ENCODE results near the gene NRAP.

Gene NRAP

DNA sequence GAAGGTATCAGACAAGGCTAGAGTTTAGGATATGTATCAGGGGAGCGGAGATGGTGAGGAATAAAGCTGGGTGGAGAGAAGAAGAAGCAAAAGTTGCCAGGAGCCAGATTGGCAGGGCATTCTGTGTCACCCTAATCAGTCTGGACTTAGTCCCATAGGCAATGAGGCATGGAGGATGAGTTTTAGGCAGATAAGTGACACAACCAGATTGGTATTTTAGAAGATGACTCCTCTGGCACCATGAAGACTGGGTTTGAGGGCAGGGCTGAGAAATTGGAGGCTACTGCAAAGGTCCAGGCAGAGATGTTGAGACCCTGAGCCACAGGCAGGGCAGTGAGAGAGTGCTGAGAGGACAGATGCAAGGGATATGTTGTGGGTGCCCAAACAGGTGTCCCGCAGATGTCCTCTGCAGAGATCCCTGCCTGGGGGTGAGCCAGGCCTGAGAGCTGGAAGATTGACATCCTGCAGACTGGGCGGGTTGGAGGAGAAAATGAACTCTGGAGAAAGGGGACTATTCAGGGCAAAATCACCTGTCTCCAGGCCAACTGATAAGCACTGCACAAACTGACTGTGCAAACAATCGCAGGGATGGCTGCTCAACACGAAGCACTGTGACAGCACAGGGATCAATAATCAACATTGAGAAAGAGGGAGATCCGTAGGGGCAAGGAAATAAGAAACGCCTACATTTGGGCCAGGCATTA, 122.8 kb downstream of the NRAP start:
- peak overlapping the region; percentile 62 for H3K27ac ChIP-seq
- TF ChIP-seq, protein P1, sequence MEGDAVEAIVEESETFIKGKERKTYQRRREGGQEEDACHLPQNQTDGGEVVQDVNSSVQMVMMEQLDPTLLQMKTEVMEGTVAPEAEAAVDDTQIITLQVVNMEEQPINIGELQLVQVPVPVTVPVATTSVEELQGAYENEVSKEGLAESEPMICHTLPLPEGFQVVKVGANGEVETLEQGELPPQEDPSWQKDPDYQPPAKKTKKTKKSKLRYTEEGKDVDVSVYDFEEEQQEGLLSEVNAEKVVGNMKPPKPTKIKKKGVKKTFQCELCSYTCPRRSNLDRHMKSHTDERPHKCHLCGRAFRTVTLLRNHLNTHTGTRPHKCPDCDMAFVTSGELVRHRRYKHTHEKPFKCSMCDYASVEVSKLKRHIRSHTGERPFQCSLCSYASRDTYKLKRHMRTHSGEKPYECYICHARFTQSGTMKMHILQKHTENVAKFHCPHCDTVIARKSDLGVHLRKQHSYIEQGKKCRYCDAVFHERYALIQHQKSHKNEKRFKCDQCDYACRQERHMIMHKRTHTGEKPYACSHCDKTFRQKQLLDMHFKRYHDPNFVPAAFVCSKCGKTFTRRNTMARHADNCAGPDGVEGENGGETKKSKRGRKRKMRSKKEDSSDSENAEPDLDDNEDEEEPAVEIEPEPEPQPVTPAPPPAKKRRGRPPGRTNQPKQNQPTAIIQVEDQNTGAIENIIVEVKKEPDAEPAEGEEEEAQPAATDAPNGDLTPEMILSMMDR (conservative IDR thresholded peaks at IDR 0.05), result no peak

DNA sequence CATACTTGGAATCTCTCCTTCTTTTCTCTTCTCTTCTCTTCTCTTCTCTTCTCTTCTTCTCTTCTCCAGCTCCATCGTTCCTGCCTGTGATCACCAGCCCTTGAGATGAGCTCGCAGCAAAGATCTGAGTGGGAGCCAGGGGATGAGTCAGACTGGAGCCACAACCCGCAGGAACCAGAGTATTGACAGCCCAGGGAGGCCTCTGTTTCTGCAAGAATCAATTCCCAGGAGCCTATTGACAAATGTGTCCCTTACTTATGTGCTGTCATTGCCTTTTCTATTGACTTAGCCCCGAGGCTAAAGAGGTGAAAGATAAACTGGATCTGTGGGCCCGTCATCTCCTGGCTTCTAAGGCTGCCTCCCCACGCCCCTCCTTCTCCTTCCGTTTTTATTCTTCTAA, 124.1 kb downstream of the NRAP start:
- H3K27ac ChIP-seq, result peak overlapping the region; percentile 62; the same call in 1 of the 2 replicates
- TF ChIP-seq, protein P1 (conservative IDR thresholded peaks at IDR 0.05), result no peak
